ENCODE measurements around the gene PLAAT3.
"Not testable (repeated sequence)": the region's sequence is repeated elsewhere in the genome, so short reads cannot be mapped to it uniquely, and the experiment has no call there.

The PLAAT3 gene

DNA sequence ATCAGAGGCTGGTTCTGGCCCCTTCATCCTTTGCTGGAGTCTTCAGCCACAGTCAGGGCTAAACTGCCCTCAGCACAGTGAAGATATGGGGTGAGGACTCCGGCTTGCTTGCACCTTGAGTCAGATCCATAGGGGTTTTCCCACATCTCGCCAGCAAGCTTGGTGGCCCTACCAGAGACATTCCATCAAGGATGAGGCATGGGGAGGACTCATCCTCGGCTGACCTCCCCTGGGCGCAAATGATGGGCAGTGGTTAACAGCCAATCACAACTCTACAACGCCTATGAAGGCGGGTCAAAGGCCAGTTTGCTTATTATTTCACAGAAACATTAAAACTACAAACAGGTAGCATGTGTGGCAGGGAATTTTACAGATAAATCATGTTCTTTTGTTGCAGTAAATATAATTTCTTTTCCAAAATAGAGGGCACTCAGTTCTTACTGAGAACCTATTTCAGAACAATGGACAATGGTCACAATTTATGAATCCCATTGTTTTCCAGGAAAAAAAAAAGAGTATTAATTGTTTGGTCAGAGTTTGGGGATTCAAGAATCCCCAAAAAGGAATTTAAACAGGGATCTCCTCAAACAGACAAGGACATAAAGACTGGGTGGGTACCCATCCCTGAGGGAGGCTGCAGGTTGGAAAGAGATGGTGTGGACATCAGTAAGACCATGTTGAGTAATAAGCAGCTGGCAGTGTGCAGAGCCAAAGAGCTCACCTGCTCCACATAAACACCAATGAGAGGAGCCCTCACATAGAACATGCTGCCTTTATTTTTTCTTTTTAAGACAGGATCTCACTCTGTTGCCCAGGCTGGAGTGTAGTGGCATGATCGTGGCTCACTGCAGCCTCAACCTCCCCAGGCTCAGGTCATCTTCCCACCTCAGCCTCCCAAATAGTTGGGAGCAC is 14.8 kb downstream of the PLAAT3 start:
- peaks cover 21% of the 10 kb centered on the region for H3K36me3 Mint-ChIP-seq (ENCODE audit: insufficient read depth)
- H3K27ac Mint-ChIP-seq, result peak overlapping the region; percentile 32 to 33
- no peaks in the 10 kb centered on the region for H3K9me3 Mint-ChIP-seq
- H3K4me3 Mint-ChIP-seq, result no peak overlapping the region
- no peaks in the 10 kb centered on the region for H3K27me3 Mint-ChIP-seq
- ATAC-seq (replicated peaks) (no peak), DNase-seq (no peak)
- peaks cover 4 to 14% of the 10 kb centered on the region in 2 donors for H3K4me1 Mint-ChIP-seq (ENCODE audit: low read depth in 2 of 2)

DNA sequence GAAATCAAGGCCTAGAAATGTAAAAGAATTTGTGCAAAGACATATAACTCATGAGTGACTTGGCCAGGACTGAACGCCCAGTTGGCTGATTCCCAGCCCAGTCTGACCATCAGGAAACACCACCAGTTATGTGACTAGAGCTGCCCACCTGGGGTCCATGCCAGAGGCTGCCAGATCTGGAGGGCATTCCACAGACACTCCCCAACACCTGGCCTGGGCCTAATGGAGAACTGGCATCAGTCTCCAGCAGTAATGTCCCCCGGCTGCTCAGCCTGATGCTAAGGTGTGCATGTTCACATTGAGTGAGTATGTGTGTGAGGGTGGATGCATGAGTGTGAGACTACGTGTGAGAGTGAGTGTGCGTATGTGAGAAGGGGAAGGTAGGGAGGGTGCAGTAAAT is 15.7 kb downstream of the PLAAT3 start:
- Mint-ChIP-seq H3K36me3 (ENCODE audit: insufficient read depth) (peaks cover 23% of the 10 kb centered on the region), H3K4me3 (no peak overlapping the region), H3K27ac (peak overlapping the region in 1 of 2 donors; percentile 33), H3K4me1 (ENCODE audit: low read depth in 2 of 2) (peaks cover 8 to 18% of the 10 kb centered on the region in 2 donors), H3K27me3 (no peaks in the 10 kb centered on the region), H3K9me3 (no peaks in the 10 kb centered on the region)
- no peak for ATAC-seq (replicated peaks)
- DNase-seq, result no peak

DNA sequence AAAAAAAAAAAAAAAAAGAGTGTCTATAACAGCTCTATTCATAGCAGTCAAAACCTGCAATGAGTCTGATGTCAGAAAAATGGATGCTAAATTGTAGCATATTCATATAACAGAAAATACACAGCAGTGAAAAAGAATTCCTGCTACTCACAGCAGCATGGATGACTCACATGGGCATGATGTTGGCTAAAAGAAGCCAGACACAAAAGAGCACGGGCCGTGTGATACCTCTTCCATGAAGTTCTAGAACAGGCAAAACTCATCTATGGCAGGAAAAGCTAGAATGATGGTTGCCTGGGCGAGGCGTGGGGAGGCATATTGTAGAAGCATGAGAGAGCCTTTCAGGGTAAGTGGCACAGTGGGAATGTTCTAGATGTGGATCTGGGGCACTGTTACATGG is 18.9 kb downstream of the PLAAT3 start:
- ATAC-seq (replicated peaks), result no peak
- Mint-ChIP-seq H3K27me3 (no peaks in the 10 kb centered on the region), H3K4me1 (ENCODE audit: low read depth in 2 of 2) (peaks cover 12 to 18% of the 10 kb centered on the region in 2 donors), H3K36me3 (ENCODE audit: insufficient read depth) (peaks cover 37% of the 10 kb centered on the region), H3K9me3 (no peaks in the 10 kb centered on the region), H3K4me3 (no peak overlapping the region), H3K27ac (no peak overlapping the region)
- DNase-seq, result no peak

DNA sequence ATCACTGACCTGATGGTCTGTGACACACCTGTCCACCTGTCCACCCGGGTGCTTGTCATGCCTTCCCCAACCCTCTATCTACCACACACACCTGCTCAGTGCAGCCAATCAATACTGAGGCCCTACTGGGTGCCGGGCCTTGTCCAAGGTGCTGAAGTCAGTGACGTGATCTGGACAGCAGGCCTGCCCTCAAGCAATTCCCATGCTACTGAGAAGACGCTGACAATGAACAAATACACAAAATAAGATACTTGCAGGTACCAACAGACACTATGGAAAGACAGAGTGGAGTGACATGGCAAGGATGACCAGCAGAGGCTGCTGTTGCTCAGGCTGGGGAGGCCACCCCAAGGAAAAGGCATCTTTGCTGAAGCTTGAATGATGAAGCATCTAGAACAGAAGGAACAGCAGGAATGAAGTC is 21.2 kb downstream of the PLAAT3 start:
- DNase-seq, result no peak
- no peak for ATAC-seq (replicated peaks)
- peak overlapping the region; percentile 27 to 87 for H3K27ac Mint-ChIP-seq

DNA sequence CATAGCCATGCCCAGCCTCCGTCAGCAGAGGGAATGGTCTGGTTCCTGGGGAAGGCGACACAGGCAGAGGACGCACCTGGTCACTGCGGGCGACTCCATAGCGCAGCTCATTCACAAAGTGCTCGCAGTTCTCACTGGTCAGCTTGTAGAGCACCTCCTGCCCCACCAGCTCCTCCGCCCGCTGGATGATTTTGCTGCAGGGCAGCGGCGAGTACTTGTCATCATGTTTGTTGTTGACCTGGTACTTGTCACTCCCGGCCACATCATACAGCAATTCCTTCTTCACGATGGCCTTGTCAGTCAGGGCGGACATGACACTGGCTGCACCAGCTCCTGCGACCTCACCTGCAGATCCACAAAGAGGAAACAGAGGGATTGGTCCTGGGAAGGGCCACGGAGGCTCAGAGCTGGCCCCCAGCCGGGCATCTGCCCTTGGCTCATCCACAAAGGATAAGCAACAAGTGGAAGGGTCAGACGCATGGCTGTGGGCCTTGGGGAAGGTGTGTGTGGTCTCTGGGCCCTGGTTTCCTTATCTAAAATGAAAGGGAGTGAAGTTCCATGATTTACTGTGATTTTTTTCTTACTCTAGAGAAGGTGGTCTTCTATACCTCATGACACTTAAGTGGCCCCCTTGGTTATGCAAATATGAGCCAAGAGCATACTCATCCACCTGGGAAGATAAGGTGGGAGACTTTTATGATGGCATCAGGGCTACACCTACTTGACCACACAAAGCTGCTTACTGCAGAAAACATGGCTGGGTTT is 24.0 kb downstream of the PLAAT3 start:
- ATAC-seq (replicated peaks) (no peak), DNase-seq (no peak)
- H3K27ac Mint-ChIP-seq, result peak overlapping the region in 1 of 2 donors; percentile 29
- no peak overlapping the region for H3K4me3 Mint-ChIP-seq
- H3K9me3 Mint-ChIP-seq, result no peaks in the 10 kb centered on the region
- no peaks in the 10 kb centered on the region for H3K27me3 Mint-ChIP-seq
- H3K4me1 Mint-ChIP-seq (ENCODE audit: low read depth in 2 of 2), result peaks cover 8 to 9% of the 10 kb centered on the region in 2 donors
- peaks cover 35% of the 10 kb centered on the region for H3K36me3 Mint-ChIP-seq (ENCODE audit: insufficient read depth)

More for the DNA sequence above, 21.2 kb downstream of the PLAAT3 start:
- Mint-ChIP-seq H3K36me3 (ENCODE audit: insufficient read depth) (peaks cover 47% of the 10 kb centered on the region), H3K9me3 (no peaks in the 10 kb centered on the region), H3K27me3 (no peaks in the 10 kb centered on the region), H3K4me3 (no peak overlapping the region), H3K4me1 (ENCODE audit: low read depth in 2 of 2) (peaks cover 8 to 9% of the 10 kb centered on the region in 2 donors)

DNA sequence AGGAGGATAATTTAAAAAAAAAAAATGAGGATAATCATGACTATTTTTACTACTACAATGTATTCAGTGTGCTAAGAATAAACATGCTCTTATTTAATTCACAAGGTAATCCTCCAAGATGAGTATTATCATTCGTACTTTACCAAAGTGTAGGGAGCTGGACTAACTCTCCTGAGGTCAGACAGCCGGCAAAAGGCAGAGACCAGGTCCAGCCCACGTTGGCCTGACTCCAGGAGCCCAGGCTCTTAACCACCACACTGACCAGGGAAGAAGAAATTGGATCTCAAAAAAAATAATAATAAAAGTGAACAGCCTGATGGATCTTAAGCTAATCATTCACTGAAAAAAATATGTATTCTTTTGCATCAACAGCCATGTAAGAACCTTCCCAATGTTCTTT is 25.2 kb downstream of the PLAAT3 start:
- ATAC-seq (replicated peaks), result no peak
- Mint-ChIP-seq H3K27ac (peak overlapping the region in 1 of 2 donors; percentile 45), H3K27me3 (no peaks in the 10 kb centered on the region), H3K9me3 (no peaks in the 10 kb centered on the region), H3K4me1 (ENCODE audit: low read depth in 2 of 2) (peaks cover 6 to 7% of the 10 kb centered on the region in 2 donors), H3K4me3 (no peak overlapping the region), H3K36me3 (ENCODE audit: insufficient read depth) (peaks cover 35% of the 10 kb centered on the region)
- DNase-seq, result no peak

DNA sequence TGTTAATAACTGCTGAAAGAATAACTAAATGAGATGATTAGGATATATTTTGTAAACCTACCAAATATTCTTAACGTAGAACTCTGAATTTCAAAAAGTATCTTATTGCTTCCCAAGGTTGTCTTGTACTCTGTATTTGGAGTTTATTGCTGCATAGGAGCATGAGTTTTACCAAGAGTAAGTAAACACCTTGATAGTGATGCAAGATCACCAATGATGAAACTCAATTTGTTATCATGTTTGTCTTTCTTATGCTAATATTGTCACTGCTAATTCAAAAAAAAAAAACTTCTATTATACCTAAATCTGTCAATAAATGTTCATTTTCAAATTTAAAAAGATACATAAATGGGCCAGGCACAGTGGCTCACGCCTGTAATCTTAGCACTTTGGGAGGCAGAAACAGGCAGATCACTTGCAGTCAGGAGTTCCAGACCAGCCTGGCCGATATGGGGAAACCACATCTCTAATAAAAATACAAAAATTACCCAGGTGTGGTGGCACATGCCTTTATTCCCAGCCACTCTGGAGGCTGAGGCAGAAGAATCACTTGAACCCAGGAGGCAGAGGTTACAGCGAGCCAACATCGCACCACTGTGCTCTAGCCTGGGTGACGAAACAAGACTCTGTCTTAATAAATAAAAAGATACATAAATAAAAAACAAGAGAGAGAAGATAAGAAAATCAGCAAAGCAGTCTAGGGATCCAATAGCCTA is 27.6 kb downstream of the PLAAT3 start:
- Mint-ChIP-seq H3K27ac (no peak overlapping the region), H3K9me3 (peaks cover 2 to 4% of the 10 kb centered on the region in 2 donors), H3K36me3 (ENCODE audit: insufficient read depth) (peaks cover 28% of the 10 kb centered on the region), H3K4me3 (no peak overlapping the region), H3K27me3 (no peaks in the 10 kb centered on the region), H3K4me1 (ENCODE audit: low read depth in 2 of 2) (peaks cover 18 to 21% of the 10 kb centered on the region in 2 donors)
- no peak for ATAC-seq (replicated peaks)
- no peak for DNase-seq

DNA sequence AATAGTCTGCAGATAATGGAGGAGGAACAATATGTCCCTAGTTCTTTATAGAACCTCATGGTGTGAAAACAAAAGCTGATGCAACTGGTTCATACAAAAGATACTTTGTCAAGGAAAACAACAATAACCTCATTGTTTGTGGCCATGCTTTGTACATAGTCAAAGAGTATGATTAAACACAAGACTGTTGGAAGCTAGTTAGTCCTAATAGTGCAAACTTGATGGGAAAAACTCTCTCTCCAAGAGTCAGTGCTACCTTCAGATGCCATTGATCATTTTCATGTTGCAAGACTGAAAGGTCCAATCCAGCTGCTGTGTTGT is 30.9 kb downstream of the PLAAT3 start:
- Mint-ChIP-seq H3K9me3 (peaks cover 3 to 9% of the 10 kb centered on the region in 2 donors), H3K27ac (peak overlapping the region; percentile 80 to 92), H3K4me3 (peak overlapping the region; percentile 16 to 62), H3K27me3 (no peaks in the 10 kb centered on the region), H3K36me3 (ENCODE audit: insufficient read depth) (peaks cover 13% of the 10 kb centered on the region), H3K4me1 (ENCODE audit: low read depth in 2 of 2) (peaks cover 18 to 23% of the 10 kb centered on the region in 2 donors)
- DNase-seq, result no peak
- no peak for ATAC-seq (replicated peaks)

DNA sequence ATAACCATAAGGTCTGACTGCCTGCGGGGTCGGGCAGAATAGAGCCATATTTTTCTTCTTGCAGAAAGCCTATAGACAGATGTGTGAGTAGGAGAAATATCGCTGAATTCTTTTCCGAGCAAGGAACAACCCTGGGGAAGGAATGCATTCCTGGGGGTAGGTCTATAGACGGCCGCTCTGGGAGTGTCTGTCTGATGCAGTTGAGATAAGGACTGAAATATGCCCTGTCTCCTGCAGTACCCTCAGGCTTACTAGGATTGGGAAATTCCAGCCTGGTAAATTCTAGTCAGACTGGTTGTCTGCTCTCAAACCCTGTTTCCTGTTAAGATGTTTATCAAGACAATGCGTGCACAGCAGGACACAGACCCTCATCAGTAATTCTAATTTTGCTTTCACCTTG is 33.0 kb downstream of the PLAAT3 start:
- H3K4me3 Mint-ChIP-seq; H3K36me3 Mint-ChIP-seq (ENCODE audit: insufficient read depth); H3K9me3 Mint-ChIP-seq; H3K27me3 Mint-ChIP-seq; DNase-seq; ATAC-seq (replicated peaks): not testable (repeated sequence)
- Mint-ChIP-seq H3K4me1 (ENCODE audit: low read depth in 2 of 2) (peaks cover 18 to 29% of the 10 kb centered on the region in 2 donors), H3K27ac (peak overlapping the region in 1 of 2 donors; percentile 92)

DNA sequence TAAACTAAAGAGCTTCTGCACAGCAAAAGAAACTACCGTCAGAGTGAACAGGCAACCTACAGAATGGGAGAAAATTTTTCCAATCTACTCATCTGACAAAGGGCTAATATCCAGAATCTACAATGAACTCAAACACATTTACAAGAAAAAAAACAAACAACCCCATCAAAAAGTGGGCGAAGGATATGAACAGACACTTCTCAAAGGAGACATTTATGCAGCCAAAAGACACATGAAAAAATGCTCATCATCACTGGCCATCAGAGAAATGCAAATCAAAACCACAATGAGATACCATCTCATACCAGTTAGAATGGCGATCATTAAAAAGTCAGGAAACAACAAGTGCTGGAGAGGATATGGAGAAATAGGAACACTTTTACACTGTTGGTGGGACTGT is 35.4 kb downstream of the PLAAT3 start:
- H3K9me3 Mint-ChIP-seq; DNase-seq; H3K36me3 Mint-ChIP-seq (ENCODE audit: insufficient read depth); ATAC-seq (replicated peaks); H3K27ac Mint-ChIP-seq; H3K4me3 Mint-ChIP-seq; H3K27me3 Mint-ChIP-seq: not testable (repeated sequence)
- H3K4me1 Mint-ChIP-seq (ENCODE audit: low read depth in 2 of 2), result peaks cover 30 to 46% of the 10 kb centered on the region in 2 donors

DNA sequence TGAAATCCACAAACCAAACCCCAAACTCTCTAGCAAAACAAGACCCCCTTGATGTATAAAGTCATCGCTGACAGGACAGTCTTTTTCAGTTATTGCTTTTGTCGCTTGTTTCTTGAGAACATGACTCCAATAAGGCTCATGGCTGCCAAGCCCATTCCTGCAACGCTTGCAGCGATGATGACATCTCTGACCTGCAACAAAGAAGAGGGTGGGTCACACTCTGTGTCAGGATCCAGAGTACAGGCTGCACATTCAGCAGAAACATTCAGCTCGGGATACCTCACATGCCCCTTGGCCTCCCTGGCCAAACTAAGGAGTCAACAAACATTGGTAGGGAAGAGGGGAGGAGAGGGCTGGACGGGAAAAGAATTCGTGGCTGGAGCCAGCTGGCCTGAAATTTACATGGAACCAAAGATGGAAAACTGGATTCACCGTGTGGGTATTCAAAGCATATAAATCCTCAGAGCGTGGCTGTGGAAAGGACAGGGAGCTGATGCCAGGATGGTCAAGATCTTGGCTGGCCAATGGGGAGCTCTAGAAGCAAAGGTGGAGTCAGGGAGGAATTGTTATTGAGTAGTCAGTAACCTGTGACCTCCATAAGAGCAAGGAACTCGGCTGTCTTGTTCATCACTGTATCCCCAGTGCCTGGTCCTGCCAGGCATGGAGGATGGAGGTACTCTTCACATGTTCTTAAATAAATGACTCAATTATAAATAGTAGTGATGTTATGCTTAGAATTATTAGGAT is 39.2 kb downstream of the PLAAT3 start:
- Mint-ChIP-seq H3K4me3 (peak overlapping the region; percentile 72 to 81), H3K27ac (peak overlapping the region; percentile 90 to 95), H3K9me3 (no peaks in the 10 kb centered on the region), H3K36me3 (ENCODE audit: insufficient read depth) (peaks cover 7% of the 10 kb centered on the region), H3K27me3 (no peaks in the 10 kb centered on the region), H3K4me1 (ENCODE audit: low read depth in 2 of 2) (peaks cover 17 to 29% of the 10 kb centered on the region in 2 donors)
- no peak for DNase-seq
- ATAC-seq (replicated peaks), result no peak

DNA sequence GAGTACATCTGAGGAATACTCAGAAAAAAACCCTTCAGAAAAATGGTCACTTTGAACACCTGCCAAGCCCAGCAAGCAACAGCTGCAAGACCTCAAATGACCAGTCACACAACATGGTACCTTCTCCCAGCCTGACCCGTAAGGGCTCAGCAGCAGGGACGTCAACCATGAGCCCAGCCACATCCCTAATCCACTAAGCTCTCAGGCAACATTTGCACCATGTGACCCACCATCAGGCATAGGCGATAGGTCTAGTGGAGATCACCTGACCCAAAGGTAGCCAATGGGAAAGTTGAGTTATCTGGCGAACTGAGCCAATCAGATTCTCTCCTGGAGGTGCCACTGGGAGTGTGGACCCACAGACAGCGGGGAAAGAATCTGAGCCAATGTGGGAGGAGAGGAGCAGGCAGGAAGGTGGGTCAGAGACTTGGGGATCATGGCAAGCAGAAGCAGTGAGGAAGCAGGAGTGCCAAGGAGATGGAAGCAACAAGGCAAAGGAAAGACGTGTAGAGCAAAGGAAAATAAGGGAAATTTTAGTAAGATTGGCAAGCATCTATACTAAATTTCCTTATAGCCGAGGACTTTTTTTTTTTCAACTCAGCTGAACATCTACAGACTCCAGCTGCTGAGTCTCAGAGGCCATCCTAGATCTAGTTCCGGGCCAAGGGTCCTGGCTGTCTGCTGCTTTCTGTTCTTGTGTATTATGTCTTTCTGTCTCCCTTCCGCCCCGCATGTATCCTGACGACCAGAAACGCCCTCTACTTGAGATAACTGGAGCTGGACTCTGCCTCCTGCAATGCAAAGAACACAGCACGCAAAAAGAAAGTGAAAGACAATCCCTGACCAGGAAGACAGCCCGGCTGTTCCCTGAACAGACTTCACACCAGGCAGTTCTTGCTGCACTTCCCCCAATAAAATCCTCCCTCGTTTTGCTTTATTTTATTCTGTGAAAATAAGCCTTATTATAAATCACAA is 40.1 kb downstream of the PLAAT3 start:
- Mint-ChIP-seq H3K4me3 (peak overlapping the region; percentile 72 to 81), H3K27ac (peak overlapping the region; percentile 90 to 95), H3K9me3 (no peaks in the 10 kb centered on the region), H3K36me3 (ENCODE audit: insufficient read depth) (peaks cover 7% of the 10 kb centered on the region), H3K4me1 (ENCODE audit: low read depth in 2 of 2) (peaks cover 17 to 36% of the 10 kb centered on the region in 2 donors), H3K27me3 (no peaks in the 10 kb centered on the region)
- DNase-seq, result peak in 1 of 3 experiments; percentile 26
- peak; percentile 85 for ATAC-seq (replicated peaks)

Measured in effector memory CD8-positive, alpha-beta T cell (primary cell).